ENCODE data around the gene SLC30A7.

GRCh38 chr1:101000131-101000873, 104.4 kb downstream of the SLC30A7 start:
- TF ChIP-seq CTCF (IDR thresholded peaks at IDR 0.05; ENCODE audit: low read length) (no peak), EZH2phosphoT487 (IDR thresholded peaks at IDR 0.05; ENCODE audit: low read length) (no peak), EZH2 (optimal IDR thresholded peaks at IDR 0.05; ENCODE audit: low read depth, low read length) (no peak)

Measured in MM.1S (cell line).